MM.1S (cell line): ENCODE results near the gene DDX39A.

Experiments used
- EZH2phosphoT487 ChIP-seq: fragments of 300-600 bp; sonication (generic); IDR thresholded peaks from 2 replicates; pipeline ENCODE4 v1.6.1; 2018; ENCODE audit warnings: antibody characterized with exemption, low read length
- TF ChIP-seq, protein P1 (sequence below): fragments of 300-600 bp; sonication (generic); IDR thresholded peaks from 2 replicates; pipeline ENCODE4 v1.5.1; 2016; ENCODE audit warnings: antibody characterized with exemption, low read length, mixed read lengths

GRCh38 chr19:14370940-14371280, 48.2 kb downstream of the DDX39A start:
- TF ChIP-seq, protein P1, sequence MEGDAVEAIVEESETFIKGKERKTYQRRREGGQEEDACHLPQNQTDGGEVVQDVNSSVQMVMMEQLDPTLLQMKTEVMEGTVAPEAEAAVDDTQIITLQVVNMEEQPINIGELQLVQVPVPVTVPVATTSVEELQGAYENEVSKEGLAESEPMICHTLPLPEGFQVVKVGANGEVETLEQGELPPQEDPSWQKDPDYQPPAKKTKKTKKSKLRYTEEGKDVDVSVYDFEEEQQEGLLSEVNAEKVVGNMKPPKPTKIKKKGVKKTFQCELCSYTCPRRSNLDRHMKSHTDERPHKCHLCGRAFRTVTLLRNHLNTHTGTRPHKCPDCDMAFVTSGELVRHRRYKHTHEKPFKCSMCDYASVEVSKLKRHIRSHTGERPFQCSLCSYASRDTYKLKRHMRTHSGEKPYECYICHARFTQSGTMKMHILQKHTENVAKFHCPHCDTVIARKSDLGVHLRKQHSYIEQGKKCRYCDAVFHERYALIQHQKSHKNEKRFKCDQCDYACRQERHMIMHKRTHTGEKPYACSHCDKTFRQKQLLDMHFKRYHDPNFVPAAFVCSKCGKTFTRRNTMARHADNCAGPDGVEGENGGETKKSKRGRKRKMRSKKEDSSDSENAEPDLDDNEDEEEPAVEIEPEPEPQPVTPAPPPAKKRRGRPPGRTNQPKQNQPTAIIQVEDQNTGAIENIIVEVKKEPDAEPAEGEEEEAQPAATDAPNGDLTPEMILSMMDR: no peak
- no peak for TF ChIP-seq EZH2phosphoT487
